Activated CD8-positive, alpha-beta T cell treated with anti-CD3 and anti-CD28 coated beads, Interleukin-2, amount 10 ng/mL, durations not matched to agents 7 days and 5 days (primary cell): ENCODE results near the gene ETV6. TPM values are rescaled to one million over a fixed set of nuclear protein-coding genes. Genes with fewer than 3 reads are reported as not detected.

Source experiments
- ATAC-seq: fragments of 150-1000 bp; cut with Tn5 transposase; one replicate; pipeline ENCODE4 v1.10.0; 2021; ENCODE audit warnings: moderate library complexity
- CTCF ChIA-PET: fragments of 350-600 bp; sonication (Branson Sonifier 250); formaldehyde crosslinking; loops from one replicate; lab custom pipeline; 2021; ENCODE audit warnings: antibody characterized with exemption; lab: Charles Lee
- POLR2A ChIA-PET: fragments of 350-600 bp; sonication (Branson Sonifier 250); formaldehyde crosslinking; loops from one replicate; lab custom pipeline; 2021; ENCODE audit warnings: antibody characterized with exemption; lab: Charles Lee
- DNase-seq: peaks from one replicate; pipeline ENCODE4 v3.0.0-alpha.2; 2020
- H3K27ac Mint-ChIP-seq: one replicate; pipeline ENCODE4 v1.8.0; 2021; ENCODE audit warnings: mild to moderate bottlenecking, mixed read lengths
- H3K27me3 Mint-ChIP-seq: one replicate; pipeline ENCODE4 v1.8.0; 2021; ENCODE audit warnings: low read depth, mixed read lengths
- H3K36me3 Mint-ChIP-seq: one replicate; pipeline ENCODE4 v1.8.0; 2021; ENCODE audit warnings: low read depth, mixed read lengths
- H3K4me1 Mint-ChIP-seq: one replicate; pipeline ENCODE4 v1.8.0; 2021; ENCODE audit warnings: low read depth, mixed read lengths
- H3K4me3 Mint-ChIP-seq: one replicate; pipeline ENCODE4 v1.8.0; 2021; ENCODE audit warnings: mild to moderate bottlenecking, mixed read lengths
- H3K9me3 Mint-ChIP-seq: one replicate; pipeline ENCODE4 v1.8.0; 2022; ENCODE audit warnings: mixed read lengths; ENCODE audit not compliant: insufficient read depth
- total RNA-seq, 2 experiments: library from RNA; stranded (reverse); gene quantifications; one replicate each; pipeline ENCODE4 v1.2.3, GENCODE V29; 2021

ETV6 gene
- total RNA-seq, 2 experiments from 2014 or later, result 22.1 to 26.1 TPM

GRCh38 chr12:11685716-11686115, 36.2 kb downstream of the ETV6 start:
- no peak for DNase-seq
- ChIA-PET POLR2A (no interaction called here), CTCF (interaction anchor here (0.7 to 1.0 kb wide), 2 partner anchors 347 to 450 kb away, joined by 3 read pairs; no protein-coding TSS in a partner anchor)
- no peak overlapping the region for H3K27ac Mint-ChIP-seq
- peaks cover 9% of the 10 kb centered on the region for H3K36me3 Mint-ChIP-seq
- H3K9me3 Mint-ChIP-seq, result no peaks in the 10 kb centered on the region
- H3K4me1 Mint-ChIP-seq, result no peaks in the 10 kb centered on the region
- H3K4me3 Mint-ChIP-seq, result no peak overlapping the region
- H3K27me3 Mint-ChIP-seq, result no peaks in the 10 kb centered on the region
- no peak for ATAC-seq

- CTCF ChIA-PET, result interaction anchor here (0.7 to 1.0 kb wide), 2 partner anchors 347 to 449 kb away, joined by 3 read pairs; no protein-coding TSS in a partner anchor
- no peaks in the 10 kb centered on the region for H3K9me3 Mint-ChIP-seq
- peaks cover 9% of the 10 kb centered on the region for H3K36me3 Mint-ChIP-seq
- ATAC-seq (no peak), DNase-seq (no peak)
- no peaks in the 10 kb centered on the region for H3K27me3 Mint-ChIP-seq
- no peaks in the 10 kb centered on the region for H3K4me1 Mint-ChIP-seq
- POLR2A ChIA-PET, result no interaction called here
- H3K27ac Mint-ChIP-seq, result no peak overlapping the region
- no peak overlapping the region for H3K4me3 Mint-ChIP-seq
Observed at GRCh38 chr12:11686120-11686519, 36.6 kb downstream of the ETV6 start.

- ATAC-seq (no peak), DNase-seq (no peak)
- H3K9me3 Mint-ChIP-seq, result no peaks in the 10 kb centered on the region
- no peaks in the 10 kb centered on the region for H3K4me1 Mint-ChIP-seq
- H3K27me3 Mint-ChIP-seq, result no peaks in the 10 kb centered on the region
- no peaks in the 10 kb centered on the region for H3K36me3 Mint-ChIP-seq
- no peak overlapping the region for H3K27ac Mint-ChIP-seq
- H3K4me3 Mint-ChIP-seq, result no peak overlapping the region
- CTCF ChIA-PET, result interaction anchor here (1.4 kb wide), 1 partner anchor 22 kb away, joined by 3 read pairs; no protein-coding TSS in a partner anchor
- POLR2A ChIA-PET, result no interaction called here
Observed at GRCh38 chr12:11687528-11687927, 38.1 kb downstream of the ETV6 start.

- POLR2A ChIA-PET, result no interaction called here
- Mint-ChIP-seq H3K27ac (no peak overlapping the region), H3K27me3 (no peaks in the 10 kb centered on the region), H3K4me1 (no peaks in the 10 kb centered on the region), H3K36me3 (no peaks in the 10 kb centered on the region), H3K9me3 (no peaks in the 10 kb centered on the region), H3K4me3 (no peak overlapping the region)
- ATAC-seq, result no peak
- no peak for DNase-seq
- CTCF ChIA-PET, result interaction anchor here (1.4 kb wide), 1 partner anchor 23 kb away, joined by 3 read pairs; no protein-coding TSS in a partner anchor
Observed at GRCh38 chr12:11688379-11688778, 38.9 kb downstream of the ETV6 start.

- Mint-ChIP-seq H3K9me3 (no peaks in the 10 kb centered on the region), H3K4me3 (no peak overlapping the region), H3K36me3 (no peaks in the 10 kb centered on the region), H3K4me1 (no peaks in the 10 kb centered on the region), H3K27ac (no peak overlapping the region), H3K27me3 (no peaks in the 10 kb centered on the region)
- ChIA-PET CTCF (interaction anchor here (1.4 kb wide), 1 partner anchor 23 kb away, joined by 3 read pairs; no protein-coding TSS in a partner anchor), POLR2A (no interaction called here)
- DNase-seq (no peak), ATAC-seq (no peak)
Observed at GRCh38 chr12:11688831-11689230, 39.4 kb downstream of the ETV6 start.

GRCh38 chr12:11689591-11690186, 40.2 kb downstream of the ETV6 start:
- ATAC-seq (no peak), DNase-seq (no peak)
- no peaks in the 10 kb centered on the region for H3K27me3 Mint-ChIP-seq
- ChIA-PET POLR2A (no interaction called here), CTCF (no interaction called here)
- no peak overlapping the region for H3K27ac Mint-ChIP-seq
- no peak overlapping the region for H3K4me3 Mint-ChIP-seq
- no peaks in the 10 kb centered on the region for H3K9me3 Mint-ChIP-seq
- no peaks in the 10 kb centered on the region for H3K4me1 Mint-ChIP-seq
- H3K36me3 Mint-ChIP-seq, result no peaks in the 10 kb centered on the region

GRCh38 chr12:11693067-11693466, 43.6 kb downstream of the ETV6 start:
- Mint-ChIP-seq H3K4me1 (peaks cover 1% of the 10 kb centered on the region), H3K36me3 (no peaks in the 10 kb centered on the region), H3K27ac (no peak overlapping the region), H3K27me3 (no peaks in the 10 kb centered on the region), H3K4me3 (no peak overlapping the region), H3K9me3 (no peaks in the 10 kb centered on the region)
- POLR2A ChIA-PET, result no interaction called here
- no peak for ATAC-seq
- CTCF ChIA-PET, result no interaction called here
- no peak for DNase-seq

GRCh38 chr12:11693601-11694000, 44.1 kb downstream of the ETV6 start:
- Mint-ChIP-seq H3K4me3 (no peak overlapping the region), H3K9me3 (no peaks in the 10 kb centered on the region), H3K27ac (no peak overlapping the region), H3K27me3 (no peaks in the 10 kb centered on the region), H3K4me1 (peaks cover 1% of the 10 kb centered on the region), H3K36me3 (no peaks in the 10 kb centered on the region)
- POLR2A ChIA-PET, result no interaction called here
- no peak for ATAC-seq
- DNase-seq, result no peak
- CTCF ChIA-PET, result no interaction called here

- H3K27me3 Mint-ChIP-seq, result no peaks in the 10 kb centered on the region
- no peaks in the 10 kb centered on the region for H3K9me3 Mint-ChIP-seq
- ChIA-PET POLR2A (no interaction called here), CTCF (no interaction called here)
- peaks cover 1% of the 10 kb centered on the region for H3K4me1 Mint-ChIP-seq
- ATAC-seq (no peak), DNase-seq (no peak)
- H3K27ac Mint-ChIP-seq, result no peak overlapping the region
- no peaks in the 10 kb centered on the region for H3K36me3 Mint-ChIP-seq
- H3K4me3 Mint-ChIP-seq, result no peak overlapping the region
Observed at GRCh38 chr12:11694528-11694927, 45.1 kb downstream of the ETV6 start.

GRCh38 chr12:11695321-11695720, 45.8 kb downstream of the ETV6 start:
- DNase-seq (no peak), ATAC-seq (no peak)
- Mint-ChIP-seq H3K4me3 (no peak overlapping the region), H3K4me1 (peaks cover 1% of the 10 kb centered on the region), H3K9me3 (no peaks in the 10 kb centered on the region), H3K27me3 (no peaks in the 10 kb centered on the region), H3K36me3 (no peaks in the 10 kb centered on the region), H3K27ac (no peak overlapping the region)
- CTCF ChIA-PET, result no interaction called here
- POLR2A ChIA-PET, result no interaction called here

- ChIA-PET POLR2A (no interaction called here), CTCF (no interaction called here)
- ATAC-seq (no peak), DNase-seq (no peak)
- H3K4me1 Mint-ChIP-seq, result peaks cover 1% of the 10 kb centered on the region
- H3K27ac Mint-ChIP-seq, result no peak overlapping the region
- H3K36me3 Mint-ChIP-seq, result no peaks in the 10 kb centered on the region
- H3K9me3 Mint-ChIP-seq, result no peaks in the 10 kb centered on the region
- no peaks in the 10 kb centered on the region for H3K27me3 Mint-ChIP-seq
- no peak overlapping the region for H3K4me3 Mint-ChIP-seq
Observed at GRCh38 chr12:11696084-11696483, 46.6 kb downstream of the ETV6 start.

- CTCF ChIA-PET, result no interaction called here
- peaks cover 1% of the 10 kb centered on the region for H3K4me1 Mint-ChIP-seq
- no peak overlapping the region for H3K4me3 Mint-ChIP-seq
- no peaks in the 10 kb centered on the region for H3K9me3 Mint-ChIP-seq
- H3K27me3 Mint-ChIP-seq, result no peaks in the 10 kb centered on the region
- no peak for DNase-seq
- POLR2A ChIA-PET, result no interaction called here
- ATAC-seq, result no peak
- no peaks in the 10 kb centered on the region for H3K36me3 Mint-ChIP-seq
- H3K27ac Mint-ChIP-seq, result no peak overlapping the region
Observed at GRCh38 chr12:11697131-11697530, 47.7 kb downstream of the ETV6 start.
